ENCODE measurements around the gene CCN2.

DNA sequence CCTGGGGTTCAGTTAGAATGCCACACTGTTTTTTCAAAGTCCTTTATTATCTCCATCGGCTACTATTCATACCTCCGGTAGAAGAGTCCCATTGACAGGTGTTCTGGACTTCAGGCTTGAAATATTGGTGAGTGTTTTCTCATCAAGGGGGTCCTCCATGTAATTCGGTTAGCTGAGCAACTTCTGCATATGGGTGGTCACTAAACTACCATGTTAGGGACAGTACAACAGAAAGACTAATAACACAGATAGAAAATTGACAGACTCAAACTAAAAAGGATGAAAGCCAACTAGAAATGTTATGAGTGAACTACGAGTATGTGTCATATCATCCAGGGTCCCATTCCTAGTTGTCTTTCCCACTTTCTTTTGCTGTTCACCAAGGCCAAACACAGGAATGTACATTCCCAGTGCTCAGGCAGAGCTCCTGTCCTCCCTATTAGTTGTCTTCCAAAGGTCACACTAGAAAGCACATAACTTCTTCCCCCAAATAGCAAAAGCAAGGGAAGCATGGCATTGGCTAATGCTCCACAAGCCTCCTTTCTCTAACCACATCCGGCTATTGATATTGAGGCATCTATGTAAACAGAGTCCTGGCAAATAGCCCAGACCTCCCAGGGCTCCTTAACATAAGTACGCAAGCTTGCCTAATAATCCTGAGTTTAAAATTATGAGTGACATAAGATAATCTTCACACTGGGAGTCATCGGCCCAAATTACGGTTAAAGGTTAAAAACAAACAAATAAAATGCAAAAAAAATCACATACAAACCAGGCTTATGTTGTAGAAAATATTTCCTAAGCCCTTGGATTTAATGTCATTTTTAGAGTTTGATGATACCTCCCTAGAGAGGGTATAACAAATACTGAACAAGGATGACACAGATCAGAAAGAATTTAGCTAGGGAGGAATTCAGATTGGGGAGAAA is 13.2 kb downstream of the CCN2 start:
- TF ChIP-seq CTCF (IDR thresholded peaks at IDR 0.05) = no peak
- TF ChIP-seq POLR2A (IDR thresholded peaks at IDR 0.05) = no peak

Data from breast epithelium (tissue), 3 donors.